ENCODE data around the gene KRT7. TPM values are rescaled to one million over a fixed set of nuclear protein-coding genes. Genes with fewer than 3 reads are reported as not detected.

KRT7 gene
- total RNA-seq, 2 experiments from 2014 or later = not detected

DNA sequence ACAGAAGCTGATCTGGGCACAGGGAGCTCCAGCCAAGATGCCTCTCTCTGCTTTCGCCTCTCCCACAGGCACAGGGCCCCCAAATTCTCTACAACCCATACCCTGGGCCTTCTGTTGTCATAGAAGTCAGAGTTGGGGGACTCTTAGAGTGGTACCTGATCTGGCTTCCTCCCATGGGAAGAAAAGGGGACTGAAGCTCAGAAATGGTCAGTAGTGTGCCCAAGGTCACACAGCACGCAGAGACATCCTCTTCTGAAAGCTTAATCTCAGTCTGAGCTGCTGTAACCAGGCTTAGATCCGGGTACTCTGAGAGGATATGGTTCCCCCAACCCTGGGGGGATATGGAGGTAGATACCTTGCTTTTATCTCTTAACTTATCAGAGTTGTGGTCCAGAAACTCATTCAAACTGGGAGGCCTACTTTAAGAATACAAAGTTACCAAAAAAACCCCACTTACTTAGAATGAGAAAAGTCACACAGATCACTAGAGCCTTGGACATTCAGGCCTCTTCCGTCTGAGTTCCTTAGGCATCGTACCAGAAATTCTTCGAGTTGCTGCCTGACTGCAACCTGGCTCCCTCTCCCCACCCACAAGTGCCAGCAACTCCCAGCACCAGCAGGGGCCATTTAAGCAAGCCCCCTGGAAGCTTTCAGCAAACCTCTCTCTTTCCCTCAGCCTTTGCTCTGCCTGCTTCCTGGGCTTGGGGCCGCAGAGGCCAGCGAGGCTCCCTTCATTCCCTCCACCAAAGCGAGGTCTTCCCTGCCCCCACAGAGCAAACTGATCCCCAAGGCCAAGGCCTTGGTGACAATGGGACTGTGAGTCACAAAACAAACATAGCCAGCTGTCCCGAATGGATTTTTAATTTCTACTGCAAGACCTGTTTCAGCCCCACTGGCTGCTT lies 13.9 kb downstream of the KRT7 start:
- H3K4me2 ChIP-seq (ENCODE audit: low read length) = no peak overlapping the region
- intact Hi-C loops (cut with micrococcal nuclease; ENCODE audit: unreplicated experiment) = no loop called here
- H3K4me1 ChIP-seq (ENCODE audit: insufficient read depth, low read length, poor library complexity, severe bottlenecking) = no peaks in the 10 kb centered on the region
- CTCF ChIA-PET (ENCODE audit: unreplicated experiment) = no interaction called here
- TF ChIP-seq EZH2phosphoT487 (IDR thresholded peaks at IDR 0.05; ENCODE audit: borderline replicate concordance, low read depth, low read length) = no peak
- TF ChIP-seq, protein P1, sequence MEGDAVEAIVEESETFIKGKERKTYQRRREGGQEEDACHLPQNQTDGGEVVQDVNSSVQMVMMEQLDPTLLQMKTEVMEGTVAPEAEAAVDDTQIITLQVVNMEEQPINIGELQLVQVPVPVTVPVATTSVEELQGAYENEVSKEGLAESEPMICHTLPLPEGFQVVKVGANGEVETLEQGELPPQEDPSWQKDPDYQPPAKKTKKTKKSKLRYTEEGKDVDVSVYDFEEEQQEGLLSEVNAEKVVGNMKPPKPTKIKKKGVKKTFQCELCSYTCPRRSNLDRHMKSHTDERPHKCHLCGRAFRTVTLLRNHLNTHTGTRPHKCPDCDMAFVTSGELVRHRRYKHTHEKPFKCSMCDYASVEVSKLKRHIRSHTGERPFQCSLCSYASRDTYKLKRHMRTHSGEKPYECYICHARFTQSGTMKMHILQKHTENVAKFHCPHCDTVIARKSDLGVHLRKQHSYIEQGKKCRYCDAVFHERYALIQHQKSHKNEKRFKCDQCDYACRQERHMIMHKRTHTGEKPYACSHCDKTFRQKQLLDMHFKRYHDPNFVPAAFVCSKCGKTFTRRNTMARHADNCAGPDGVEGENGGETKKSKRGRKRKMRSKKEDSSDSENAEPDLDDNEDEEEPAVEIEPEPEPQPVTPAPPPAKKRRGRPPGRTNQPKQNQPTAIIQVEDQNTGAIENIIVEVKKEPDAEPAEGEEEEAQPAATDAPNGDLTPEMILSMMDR (conservative IDR thresholded peaks at IDR 0.05; ENCODE audit: low read length) = no peak
- H3K27ac ChIP-seq (ENCODE audit: low read depth, low read length, poor library complexity, severe bottlenecking) = no peak overlapping the region
- no peaks in the 10 kb centered on the region for H3K79me2 ChIP-seq (ENCODE audit: insufficient read depth, low read depth, low read length)
- H3K9me2 ChIP-seq (ENCODE audit: insufficient read depth, low read length) = no peaks in the 10 kb centered on the region
- no peak overlapping the region for H3K4me3 ChIP-seq (ENCODE audit: low read depth, low read length, poor library complexity, severe bottlenecking)
- no peak for DNase-seq (ENCODE audit: low spot score)
- POLR2A ChIA-PET = interaction anchor here (0.6 kb wide), 1 partner anchor 21 kb away, joined by 3 read pairs; no protein-coding TSS in a partner anchor
- H3K9me3 ChIP-seq (ENCODE audit: low read length) = no peaks in the 10 kb centered on the region
- H3K36me3 ChIP-seq (ENCODE audit: insufficient read depth, low read length) = no peaks in the 10 kb centered on the region
- no peak overlapping the region for H2AFZ ChIP-seq (ENCODE audit: low read length)
- no TSS peak for BruUV-seq (replicated peaks)
- no peaks in the 10 kb centered on the region; the same call in 1 of the 2 replicates for H4K20me1 ChIP-seq (ENCODE audit: insufficient read depth, low read length)

- POLR2A ChIA-PET = no interaction called here
- Histone ChIP-seq H2AFZ (ENCODE audit: low read length) (no peak overlapping the region), H3K79me2 (ENCODE audit: insufficient read depth, low read depth, low read length) (no peaks in the 10 kb centered on the region), H3K27ac (ENCODE audit: low read depth, low read length, poor library complexity, severe bottlenecking) (no peak overlapping the region), H4K20me1 (ENCODE audit: insufficient read depth, low read length) (no peaks in the 10 kb centered on the region; the same call in 1 of the 2 replicates), H3K36me3 (ENCODE audit: insufficient read depth, low read length) (no peaks in the 10 kb centered on the region), H3K4me3 (ENCODE audit: low read depth, low read length, poor library complexity, severe bottlenecking) (no peak overlapping the region), H3K9me2 (ENCODE audit: insufficient read depth, low read length) (no peaks in the 10 kb centered on the region), H3K9me3 (ENCODE audit: low read length) (no peaks in the 10 kb centered on the region), H3K4me2 (ENCODE audit: low read length) (no peak overlapping the region), H3K4me1 (ENCODE audit: insufficient read depth, low read length, poor library complexity, severe bottlenecking) (no peaks in the 10 kb centered on the region)
- CTCF ChIA-PET (ENCODE audit: unreplicated experiment) = no interaction called here
- no TSS peak for BruUV-seq (replicated peaks)
- TF ChIP-seq, protein P1 (conservative IDR thresholded peaks at IDR 0.05; ENCODE audit: low read length) = no peak
- TF ChIP-seq EZH2phosphoT487 (IDR thresholded peaks at IDR 0.05; ENCODE audit: borderline replicate concordance, low read depth, low read length) = no peak
- intact Hi-C loops (cut with micrococcal nuclease; ENCODE audit: unreplicated experiment) = no loop called here
- DNase-seq (ENCODE audit: low spot score) = no peak
Observed at GRCh38 chr12:52247622-52248540, 14.8 kb downstream of the KRT7 start.
